ENCODE measurements around the gene REELD1.

GRCh38 chr4:146193628-146194027 is 20.7 kb upstream of the REELD1 start:
- TF ChIP-seq EZH2 (IDR thresholded peaks at IDR 0.05) (no peak), POLR2AphosphoS5 (IDR thresholded peaks at IDR 0.05; ENCODE audit: borderline replicate concordance, low read depth, low read length) (no peak), FOXP2 (optimal IDR thresholded peaks at IDR 0.05; ENCODE audit: control extremely low read depth, extremely low read length, insufficient read depth) (no peak)
